ENCODE data around the gene RBM27.

RBM27 gene

DNA sequence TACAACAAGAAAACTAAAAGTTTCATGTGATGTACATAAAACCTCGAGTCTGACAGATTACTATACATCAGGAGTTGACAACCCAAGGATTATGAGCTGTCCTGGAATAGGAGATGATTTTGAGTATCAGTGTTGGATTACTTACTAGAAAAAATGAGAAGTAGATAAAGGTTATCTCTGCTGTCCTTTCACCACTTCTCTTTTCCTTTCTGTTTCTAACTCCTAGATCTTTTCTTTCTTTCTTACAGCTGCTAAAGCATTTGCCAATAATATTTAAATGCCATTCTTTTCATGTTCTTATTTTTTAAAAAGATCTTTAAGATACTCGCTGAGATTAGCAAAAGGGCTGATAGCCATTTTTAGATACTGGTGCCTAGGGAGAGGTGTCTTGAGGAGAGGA lies 14.8 kb downstream of the RBM27 start:
- TF ChIP-seq, protein P1, sequence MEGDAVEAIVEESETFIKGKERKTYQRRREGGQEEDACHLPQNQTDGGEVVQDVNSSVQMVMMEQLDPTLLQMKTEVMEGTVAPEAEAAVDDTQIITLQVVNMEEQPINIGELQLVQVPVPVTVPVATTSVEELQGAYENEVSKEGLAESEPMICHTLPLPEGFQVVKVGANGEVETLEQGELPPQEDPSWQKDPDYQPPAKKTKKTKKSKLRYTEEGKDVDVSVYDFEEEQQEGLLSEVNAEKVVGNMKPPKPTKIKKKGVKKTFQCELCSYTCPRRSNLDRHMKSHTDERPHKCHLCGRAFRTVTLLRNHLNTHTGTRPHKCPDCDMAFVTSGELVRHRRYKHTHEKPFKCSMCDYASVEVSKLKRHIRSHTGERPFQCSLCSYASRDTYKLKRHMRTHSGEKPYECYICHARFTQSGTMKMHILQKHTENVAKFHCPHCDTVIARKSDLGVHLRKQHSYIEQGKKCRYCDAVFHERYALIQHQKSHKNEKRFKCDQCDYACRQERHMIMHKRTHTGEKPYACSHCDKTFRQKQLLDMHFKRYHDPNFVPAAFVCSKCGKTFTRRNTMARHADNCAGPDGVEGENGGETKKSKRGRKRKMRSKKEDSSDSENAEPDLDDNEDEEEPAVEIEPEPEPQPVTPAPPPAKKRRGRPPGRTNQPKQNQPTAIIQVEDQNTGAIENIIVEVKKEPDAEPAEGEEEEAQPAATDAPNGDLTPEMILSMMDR (IDR thresholded peaks at IDR 0.05): no peak

GRCh38 chr5:146219243-146219642 lies 15.8 kb downstream of the RBM27 start:
- TF ChIP-seq, protein P1 (IDR thresholded peaks at IDR 0.05): no peak

DNA sequence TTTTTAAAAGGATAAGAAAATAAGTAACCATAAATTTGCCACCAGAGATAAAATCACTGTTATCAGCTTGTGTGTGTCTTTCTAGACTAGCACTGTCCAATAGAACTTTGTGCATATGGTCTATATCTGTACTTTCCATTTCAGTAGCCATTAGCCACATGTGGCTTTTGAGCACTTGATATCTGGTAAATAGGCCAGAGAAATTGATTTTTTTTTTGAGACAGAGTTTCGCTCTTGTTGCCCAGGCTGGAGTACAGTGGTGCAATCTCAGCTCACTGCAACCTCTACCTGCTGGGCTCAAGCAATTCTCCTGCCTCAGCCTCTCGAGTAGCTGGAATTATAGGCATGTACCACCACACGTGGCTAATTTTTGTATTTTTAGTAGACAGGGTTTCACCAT lies 17.8 kb downstream of the RBM27 start:
- TF ChIP-seq, protein P1 (IDR thresholded peaks at IDR 0.05): no peak

DNA sequence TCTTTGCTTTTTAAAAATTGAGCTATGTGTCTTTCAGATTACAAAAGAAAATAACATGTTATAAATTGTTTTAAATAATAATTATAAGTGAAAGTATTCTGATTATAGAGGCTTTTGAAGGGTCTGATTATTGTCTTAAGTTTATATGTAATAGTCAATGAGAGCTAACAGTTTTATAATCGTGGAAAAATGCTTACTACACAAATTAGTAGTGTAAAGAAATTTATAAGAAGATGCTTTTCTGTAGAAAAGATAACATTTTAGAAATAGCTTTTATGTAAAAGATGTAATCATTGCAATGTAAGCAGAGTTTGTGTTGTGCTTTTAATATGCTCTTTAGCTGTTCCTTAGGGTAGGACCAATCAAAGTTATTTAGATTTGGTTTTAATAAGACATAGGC lies 18.6 kb downstream of the RBM27 start:
- TF ChIP-seq, protein P1 (IDR thresholded peaks at IDR 0.05): no peak

DNA sequence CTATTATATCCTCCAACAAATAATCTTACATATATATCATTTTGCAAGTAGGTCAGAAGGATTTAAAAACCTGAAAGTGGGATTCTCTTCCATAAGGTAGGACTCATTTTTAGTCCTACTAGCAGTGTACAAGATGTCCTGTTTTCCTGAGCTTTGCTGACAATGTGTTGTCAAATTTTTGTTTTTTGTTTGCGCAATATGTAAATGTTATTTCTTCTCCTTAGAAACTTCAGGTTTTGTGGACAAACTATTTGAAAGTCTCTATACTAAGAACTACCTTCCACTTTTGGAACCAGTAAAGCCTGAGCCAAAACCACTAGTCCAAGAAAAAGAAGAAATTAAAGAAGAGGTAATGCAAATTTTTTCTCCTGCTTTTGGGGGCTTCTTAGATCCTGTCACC lies 19.8 kb downstream of the RBM27 start:
- TF ChIP-seq, protein P1 (IDR thresholded peaks at IDR 0.05): no peak

GRCh38 chr5:146229222-146229621 lies 25.8 kb downstream of the RBM27 start:
- TF ChIP-seq, protein P1 (IDR thresholded peaks at IDR 0.05): no peak

GRCh38 chr5:146232223-146232622 lies 28.8 kb downstream of the RBM27 start:
- TF ChIP-seq, protein P1 (IDR thresholded peaks at IDR 0.05): no peak

- TF ChIP-seq, protein P1 (IDR thresholded peaks at IDR 0.05): no peak
Measured at GRCh38 chr5:146233441-146233840, 30.0 kb downstream of the RBM27 start.

Data from LNCAP (cell line).